ENCODE measurements around the gene SSX5.
"Not testable (repeated sequence)": the region's sequence is repeated elsewhere in the genome, so short reads cannot be mapped to it uniquely, and the experiment has no call there.

Gene SSX5

GRCh38 chrX:48196745-48197201 is at the start of gene SSX5:
SSX5 (minus strand) TSS chrX:48196795; CDS start chrX:48195358, 1,437 bp downstream.
- no peak for DNase-seq

GRCh38 chrX:48224196-48224595 is 27.6 kb upstream of the SSX5 start:
- DNase-seq: not testable (repeated sequence)

GRCh38 chrX:48214341-48214740 is 17.7 kb upstream of the SSX5 start:
- not testable (repeated sequence) for DNase-seq

GRCh38 chrX:48190024-48190423 is 6.6 kb downstream of the SSX5 start:
- DNase-seq: not testable (repeated sequence)

GRCh38 chrX:48181882-48182281 is 14.7 kb downstream of the SSX5 start:
- DNase-seq: not testable (repeated sequence)

- no peak for DNase-seq
These were observed 15.8 kb downstream of the SSX5 start for GRCh38 chrX:48180811-48181210.

GRCh38 chrX:48179691-48180090 is 16.9 kb downstream of the SSX5 start:
- no peak for DNase-seq

- not testable (repeated sequence) for DNase-seq
These were observed 30.3 kb downstream of the SSX5 start for GRCh38 chrX:48166322-48166721.

GRCh38 chrX:48165241-48165640 is 31.4 kb downstream of the SSX5 start:
- DNase-seq: no peak

GRCh38 chrX:48156014-48156413 is 40.6 kb downstream of the SSX5 start:
- no peak for DNase-seq

GRCh38 chrX:48154796-48155195 is 41.8 kb downstream of the SSX5 start:
- no peak for DNase-seq

- DNase-seq: no peak
These were observed 42.8 kb downstream of the SSX5 start for GRCh38 chrX:48153769-48154168.

- not testable (repeated sequence) for DNase-seq
These were observed 53.9 kb downstream of the SSX5 start for GRCh38 chrX:48142697-48143096.

- not testable (repeated sequence) for DNase-seq
These were observed 54.6 kb downstream of the SSX5 start for GRCh38 chrX:48141810-48142508.

GRCh38 chrX:48139076-48139475 is 57.5 kb downstream of the SSX5 start:
- DNase-seq: not testable (repeated sequence)

Measured in hippocampal formation (tissue), 2 donors.